GM19328 (cell line): ENCODE data around the gene PSD2.

Source experiments
- ATAC-seq: cut with Tn5 transposase; IDR thresholded peaks from one replicate; pipeline ENCODE4 v1.9.1; 2021; ENCODE audit warnings: mild to moderate bottlenecking, moderate library complexity; ENCODE audit not compliant: unreplicated experiment

PSD2 gene

GRCh38 chr5:139872851-139873794 lies 77.5 kb downstream of the PSD2 start:
- no peak for ATAC-seq

GRCh38 chr5:139875957-139876356 lies 80.3 kb downstream of the PSD2 start:
- ATAC-seq, result no peak

GRCh38 chr5:139877129-139877597 lies 81.6 kb downstream of the PSD2 start:
- ATAC-seq, result no peak

DNA sequence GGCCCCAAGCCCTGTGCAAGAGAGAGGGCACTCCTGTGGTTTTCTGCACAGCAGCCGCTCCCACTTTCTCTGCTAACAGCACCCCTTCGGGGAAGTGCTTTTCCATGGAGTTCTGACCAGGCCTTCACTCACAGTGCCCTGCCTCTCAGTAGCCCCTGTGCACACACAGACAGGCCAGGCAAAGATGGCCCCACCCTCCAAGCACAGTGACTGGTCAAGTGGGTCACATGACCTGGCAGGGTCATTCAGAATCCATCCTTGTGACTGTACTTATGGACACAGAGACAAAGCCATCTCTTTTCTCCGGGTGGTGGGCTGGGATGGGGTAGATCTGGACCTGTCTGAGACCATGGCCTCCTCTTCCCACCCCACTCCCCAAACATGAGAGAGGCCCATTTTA lies 82.5 kb downstream of the PSD2 start:
- no peak for ATAC-seq

GRCh38 chr5:139880416-139881142 lies 85.0 kb downstream of the PSD2 start:
- ATAC-seq, result no peak

- no peak for ATAC-seq
Observed at GRCh38 chr5:139881143-139881733, 85.6 kb downstream of the PSD2 start.

DNA sequence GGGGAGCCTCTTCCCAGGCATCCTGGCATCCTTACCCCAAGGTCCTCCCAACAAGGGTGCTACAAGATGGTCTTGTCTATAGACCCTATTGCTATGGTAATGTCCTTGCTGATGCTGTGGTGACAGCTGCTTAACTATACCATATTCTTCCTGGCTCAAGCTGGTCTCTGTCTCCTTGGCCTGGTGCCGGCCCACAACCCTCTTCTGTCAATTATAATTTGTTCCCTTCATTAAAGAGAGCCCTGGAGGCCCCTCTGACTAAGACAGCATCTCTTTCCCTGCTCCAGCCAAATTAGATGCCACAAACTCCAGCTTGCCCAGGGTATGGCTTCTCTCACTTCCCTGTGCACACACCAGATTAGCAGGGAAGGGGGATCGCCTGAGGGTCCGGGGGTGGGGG lies 86.7 kb downstream of the PSD2 start:
- no peak for ATAC-seq

DNA sequence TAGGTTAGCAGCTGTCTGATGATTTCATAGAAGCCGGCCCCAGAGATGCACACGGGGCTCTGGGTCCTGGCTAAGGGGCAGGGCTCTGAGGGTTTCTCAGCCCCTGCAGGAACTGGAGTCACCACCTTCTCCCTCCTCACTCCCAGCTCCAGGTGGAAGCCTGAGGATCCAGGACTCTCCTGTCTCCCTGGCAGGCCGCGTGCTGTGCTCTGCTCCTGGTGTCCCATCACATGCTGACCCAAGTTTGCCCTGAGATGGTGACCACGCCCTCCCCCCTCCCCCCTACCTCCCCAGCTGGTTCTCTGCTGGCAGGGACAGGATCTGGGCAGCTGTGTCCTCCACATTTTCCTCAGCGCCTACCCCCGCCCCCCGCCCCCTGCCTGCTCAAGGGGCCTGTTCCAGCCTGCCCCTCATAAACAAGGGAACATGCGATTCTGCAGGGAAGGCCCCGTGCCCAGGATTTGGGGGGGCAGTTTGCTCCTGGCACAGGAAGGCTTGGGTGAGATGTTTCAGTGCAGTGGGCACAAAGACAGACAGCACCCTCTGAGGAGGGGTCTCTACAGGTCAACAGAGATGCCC lies 87.4 kb downstream of the PSD2 start:
- no peak for ATAC-seq

DNA sequence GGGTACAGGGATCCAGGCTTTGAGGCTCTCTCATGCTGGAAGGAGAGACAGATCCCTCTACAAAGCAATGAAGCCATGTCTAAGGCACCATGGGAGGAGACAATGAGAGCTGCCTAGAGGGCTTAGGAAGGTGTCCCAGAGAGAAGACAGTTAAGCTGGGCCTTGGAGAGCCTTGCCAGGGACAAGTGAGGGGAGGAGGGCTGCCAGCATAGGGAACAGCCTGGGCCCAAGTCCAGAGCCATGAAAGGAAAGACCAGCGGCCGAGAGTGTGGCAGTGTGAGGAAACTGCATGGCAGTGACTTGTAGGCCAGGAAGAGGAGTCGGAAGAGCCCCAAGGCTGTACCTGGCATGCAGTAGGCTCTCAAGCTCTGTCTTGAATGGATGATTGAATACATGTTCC lies 88.5 kb downstream of the PSD2 start:
- ATAC-seq, result no peak

DNA sequence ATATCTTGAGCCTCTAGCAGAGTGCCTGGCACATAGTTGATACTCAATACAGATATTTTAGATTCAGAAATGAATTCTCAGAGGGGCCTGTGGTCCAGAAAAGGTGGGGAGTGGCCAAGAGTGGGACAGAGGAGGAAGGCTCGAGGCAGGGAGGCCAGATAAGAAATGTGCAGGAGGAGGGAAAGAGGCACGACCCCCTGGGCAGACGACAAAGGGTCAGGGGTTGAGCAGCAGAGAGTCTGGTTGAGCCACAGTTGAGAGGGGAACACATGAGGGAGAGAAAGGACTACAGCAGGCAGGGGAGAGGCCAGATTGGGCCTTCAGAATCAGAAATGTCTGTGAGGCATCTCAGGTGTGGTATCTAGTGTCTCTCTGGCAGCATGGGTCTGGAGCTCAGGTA lies 89.1 kb downstream of the PSD2 start:
- no peak for ATAC-seq

DNA sequence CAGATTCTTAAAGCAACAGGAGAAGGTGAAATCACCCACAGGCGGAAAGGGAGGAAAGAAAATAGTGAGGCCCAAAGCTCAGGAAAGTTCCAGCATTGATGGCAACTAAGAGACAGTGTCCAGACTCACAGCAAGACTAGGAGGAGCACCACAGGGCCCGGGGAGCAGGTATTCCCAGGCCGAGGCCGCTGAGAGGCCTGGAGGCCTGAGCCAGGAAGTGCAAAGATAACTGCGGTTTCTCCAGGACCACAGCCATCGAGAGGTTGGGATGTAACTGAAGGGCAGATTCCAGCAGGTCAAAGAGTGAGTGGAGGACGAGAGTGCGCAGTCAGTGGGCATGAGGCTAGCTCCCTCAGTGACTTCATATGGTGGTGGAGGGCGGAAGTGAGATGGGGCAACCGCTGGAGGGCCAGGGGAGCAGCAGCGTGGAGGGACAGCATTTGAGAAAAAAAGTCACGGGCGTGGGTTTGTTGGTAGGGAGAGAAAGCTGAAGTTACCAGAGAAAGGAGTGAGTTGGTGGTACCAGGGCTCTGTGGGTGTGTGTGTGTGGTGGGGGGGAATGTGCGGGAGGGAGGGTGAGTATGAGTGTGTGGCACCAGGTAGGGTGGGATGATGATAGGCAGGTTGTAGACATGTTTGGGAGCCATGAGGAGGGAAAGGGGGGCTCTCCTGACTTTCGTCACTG lies 89.7 kb downstream of the PSD2 start:
- ATAC-seq, result no peak

GRCh38 chr5:139885857-139886208 lies 90.2 kb downstream of the PSD2 start:
- ATAC-seq, result no peak

- ATAC-seq, result no peak
Observed at GRCh38 chr5:139886213-139886612, 90.6 kb downstream of the PSD2 start.

GRCh38 chr5:139888370-139888769 lies 92.8 kb downstream of the PSD2 start:
- ATAC-seq, result no peak

GRCh38 chr5:139889410-139889809 lies 93.8 kb downstream of the PSD2 start:
- ATAC-seq, result no peak

DNA sequence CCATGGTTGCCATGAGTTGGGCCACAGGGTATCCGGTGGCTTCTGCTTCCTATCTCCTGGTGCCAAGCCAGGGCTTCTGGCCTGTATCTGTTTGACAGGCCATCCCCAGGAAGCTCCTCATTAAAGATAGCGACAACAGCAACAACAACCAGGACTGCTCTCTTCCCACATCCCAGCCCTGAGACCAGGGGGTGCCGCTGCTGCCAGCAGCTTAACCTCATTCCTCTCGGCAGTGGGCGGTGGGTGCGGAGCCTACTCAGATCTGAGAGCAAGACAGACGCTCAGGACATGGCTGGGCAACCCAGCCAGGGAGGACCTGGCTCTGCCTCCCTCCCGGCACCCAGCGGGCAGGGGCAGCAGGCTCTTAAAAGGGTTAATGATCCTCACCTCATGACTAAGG lies 98.3 kb downstream of the PSD2 start:
- ATAC-seq, result no peak
